HT1080 (cell line): ENCODE measurements around the gene PTPRD. TPM values are rescaled to one million over a fixed set of nuclear protein-coding genes. Genes with fewer than 3 reads are reported as not detected.
A peak's percentile ranks its signal among the peaks of the same experiment; 100 is the strongest.

Experiments used
- DNase-seq: peaks from one replicate; pipeline ENCODE4 v3.0.0-alpha.2; 2015; ENCODE audit warnings: low read depth
- total RNA-seq: library from RNA; depleted of rRNA; stranded (reverse); fragments of >200 nt; shearing (Covaris generic); gene quantifications from 2 replicates; pipeline ENCODE4 v1.2.3, GENCODE V29; 2014

PTPRD gene
- total RNA-seq, 1 experiment from 2014 or later = 9.6 TPM

- no peak for DNase-seq
Observed at GRCh38 chr9:10173561-10173960, 439.2 kb downstream of the PTPRD start.

DNA sequence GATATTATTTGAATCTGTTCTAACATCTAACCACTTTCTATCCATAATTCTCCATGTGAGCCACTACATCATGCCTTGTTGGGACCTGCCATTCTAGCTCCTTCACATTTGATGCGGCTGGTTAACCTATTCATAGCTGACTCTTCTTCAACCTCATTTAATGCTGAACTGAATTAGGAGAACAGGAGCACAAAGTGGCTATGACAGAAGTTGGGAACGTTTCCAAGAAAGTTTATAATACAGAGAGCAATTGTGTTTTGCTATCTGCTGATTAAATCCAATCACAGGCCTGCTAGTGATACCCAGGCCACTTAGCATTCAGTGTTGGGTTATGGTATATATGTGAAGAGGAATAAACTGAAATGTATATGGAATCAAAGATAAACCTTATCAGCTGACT is 440.3 kb downstream of the PTPRD start:
- DNase-seq = no peak

GRCh38 chr9:10168241-10168640 is 444.6 kb downstream of the PTPRD start:
- DNase-seq = no peak

- peak; percentile 15 for DNase-seq
Observed at GRCh38 chr9:10148796-10149195, 464.0 kb downstream of the PTPRD start.

- no peak for DNase-seq
Observed at GRCh38 chr9:10146517-10147331, 466.1 kb downstream of the PTPRD start.

GRCh38 chr9:10144355-10144754 is 468.4 kb downstream of the PTPRD start:
- no peak for DNase-seq

DNA sequence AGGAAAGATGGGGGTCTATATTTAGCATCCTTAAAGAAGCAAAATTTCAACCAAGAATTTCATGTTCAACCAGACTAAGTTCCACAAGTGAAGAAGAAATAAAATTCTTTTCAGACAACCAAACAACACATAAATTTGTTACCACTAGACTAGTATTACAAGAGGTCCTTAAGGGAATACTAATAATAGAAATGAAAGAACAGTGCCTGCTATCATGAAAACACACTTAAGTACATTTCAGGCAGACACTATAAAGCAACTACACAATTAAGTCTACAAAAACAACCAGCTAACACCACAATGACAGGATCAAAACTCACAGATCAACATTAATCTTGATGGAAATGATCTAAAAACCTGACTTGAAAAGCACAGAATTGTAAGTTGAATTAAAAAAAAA is 477.2 kb downstream of the PTPRD start:
- no peak for DNase-seq

GRCh38 chr9:10134266-10134665 is 478.5 kb downstream of the PTPRD start:
- no peak for DNase-seq

DNA sequence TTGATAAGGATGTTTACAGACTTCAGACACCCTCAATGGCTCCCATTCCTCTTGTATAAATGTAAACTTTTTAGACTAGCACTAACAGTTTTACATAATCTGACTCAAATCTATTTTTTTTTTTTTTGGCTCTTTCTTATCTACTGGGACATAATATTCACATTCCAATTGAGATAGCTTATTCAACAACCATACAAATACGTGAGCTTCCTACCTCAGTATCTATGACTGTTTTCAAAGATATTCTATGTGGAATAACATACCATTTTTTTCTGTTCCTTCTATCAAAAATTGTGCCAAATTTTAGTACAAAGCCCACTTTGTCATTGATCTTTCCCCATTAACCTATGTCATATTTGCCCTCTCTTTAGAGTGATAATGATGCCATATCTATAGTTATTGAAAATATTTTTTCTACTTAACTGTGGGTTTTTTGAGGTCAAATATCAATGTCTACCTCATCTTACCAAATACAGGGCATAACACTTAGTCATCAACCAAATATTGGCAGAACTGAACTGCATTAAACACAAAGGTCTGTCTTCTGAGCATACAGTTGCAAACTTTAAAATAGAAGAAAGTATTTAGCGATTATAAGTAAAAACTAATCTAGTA is 482.6 kb downstream of the PTPRD start:
- DNase-seq = peak; percentile 8

GRCh38 chr9:10127867-10128266 is 484.9 kb downstream of the PTPRD start:
- peak; percentile 39 for DNase-seq

DNA sequence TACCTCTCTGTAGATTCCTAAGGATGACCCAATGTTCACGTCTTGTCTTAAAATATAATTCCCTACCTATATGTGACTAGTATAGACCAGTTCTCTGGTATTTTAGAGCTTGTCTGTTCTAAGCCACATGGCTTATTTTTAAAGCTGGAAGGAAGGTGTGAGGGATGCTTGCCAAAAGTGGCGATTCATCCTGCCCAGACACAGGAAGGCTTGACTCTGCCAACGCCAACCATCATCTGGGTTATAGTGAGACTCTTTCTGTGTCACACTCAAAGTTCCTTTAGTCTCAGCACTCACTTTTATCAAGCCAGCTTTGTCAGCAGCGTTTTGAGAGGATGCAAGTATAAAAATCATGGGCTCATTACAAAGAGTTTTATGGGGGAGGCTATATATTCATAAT is 500.0 kb downstream of the PTPRD start:
- DNase-seq = peak; percentile 49

DNA sequence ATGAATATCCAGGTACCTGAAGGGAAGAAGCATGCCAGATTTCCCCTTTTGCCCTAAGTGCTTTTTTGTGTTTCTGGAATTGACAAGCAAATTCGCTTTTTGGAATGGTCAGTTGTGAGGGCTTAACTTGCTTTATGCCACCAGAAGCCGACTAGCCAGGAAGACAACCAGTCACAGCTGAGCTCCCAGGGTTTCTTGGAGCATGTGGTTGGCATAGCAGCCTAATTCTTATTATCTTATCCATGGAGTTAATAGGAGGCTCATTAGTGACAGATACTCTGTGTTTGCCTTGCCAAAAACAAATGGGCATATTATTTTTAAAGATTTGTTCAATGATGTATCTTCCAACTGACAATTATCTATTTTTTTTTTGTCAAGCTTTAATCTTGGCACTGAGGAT is 500.7 kb downstream of the PTPRD start:
- DNase-seq = no peak

- no peak for DNase-seq
Observed at GRCh38 chr9:10108815-10109214, 504.0 kb downstream of the PTPRD start.

GRCh38 chr9:10104774-10105173 is 508.0 kb downstream of the PTPRD start:
- DNase-seq = no peak

- no peak for DNase-seq
Observed at GRCh38 chr9:10095208-10095607, 517.6 kb downstream of the PTPRD start.

- DNase-seq = no peak
Observed at GRCh38 chr9:10094563-10094962, 518.2 kb downstream of the PTPRD start.

DNA sequence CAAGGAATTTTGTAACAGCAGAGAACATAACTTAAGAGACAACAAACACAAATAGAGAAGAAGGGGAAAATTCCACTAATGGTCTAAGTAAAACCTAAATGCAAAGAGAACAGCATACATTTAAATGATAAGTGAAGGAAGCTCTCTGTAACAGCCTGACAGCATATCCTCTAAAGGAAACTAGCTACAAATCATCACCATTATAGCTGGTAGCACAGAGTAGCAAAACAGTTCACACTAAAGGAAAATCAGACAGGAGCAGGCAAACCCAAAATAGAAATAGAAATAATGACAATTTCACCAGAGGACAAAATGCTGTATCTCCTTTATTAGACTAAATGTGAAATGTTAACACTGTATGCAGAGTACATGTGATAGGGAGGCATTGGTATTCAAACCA is 532.8 kb downstream of the PTPRD start:
- no peak for DNase-seq

DNA sequence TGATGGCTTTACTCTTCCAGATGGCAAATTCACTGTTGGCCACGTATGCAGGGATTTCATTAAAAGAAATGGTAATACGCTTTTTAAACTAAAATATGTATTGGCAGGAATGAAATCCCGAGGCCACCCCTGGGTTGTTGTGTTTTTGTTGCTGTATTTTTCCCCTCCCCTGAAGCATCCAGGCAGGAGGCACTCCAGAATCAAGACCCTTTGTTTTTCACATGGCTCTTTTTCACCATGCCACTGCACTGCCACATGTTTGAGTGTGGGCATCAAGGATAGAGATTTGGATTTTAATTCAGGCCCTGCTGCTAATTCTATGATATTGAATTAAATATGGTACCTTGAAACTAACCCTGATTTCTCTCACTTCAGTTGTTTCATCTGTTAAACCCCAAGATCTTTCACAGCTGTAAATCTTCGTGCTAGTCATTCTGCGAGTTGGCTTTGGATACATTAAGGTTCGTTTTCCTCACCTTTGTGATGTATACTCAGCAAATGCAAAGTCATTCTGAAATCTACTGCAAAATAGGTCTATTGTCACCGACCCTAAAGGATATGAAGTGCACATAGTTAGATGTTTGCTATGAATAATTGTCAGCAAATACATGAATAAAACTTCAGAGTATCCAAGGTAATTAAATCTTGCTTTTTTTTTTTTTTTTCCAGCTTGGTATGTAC is 533.4 kb downstream of the PTPRD start:
- no peak for DNase-seq

DNA sequence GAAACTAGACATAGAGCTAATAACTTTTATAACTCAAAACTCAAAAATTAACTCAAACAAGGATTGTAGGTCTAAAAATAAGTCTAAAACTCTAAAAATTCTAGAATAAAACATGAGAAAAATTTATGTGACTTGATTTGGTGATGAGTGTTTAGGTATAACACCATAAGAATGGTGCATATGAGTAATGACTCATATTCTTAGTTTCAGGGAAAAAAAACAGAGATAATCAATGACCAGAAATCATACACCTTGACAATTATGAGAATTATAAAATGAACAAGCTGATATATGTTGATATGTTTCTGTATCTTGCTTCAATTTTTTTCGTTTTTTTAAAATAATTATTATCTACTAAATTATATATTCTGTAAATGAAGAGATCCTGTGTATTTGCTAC is 541.2 kb downstream of the PTPRD start:
- no peak for DNase-seq

DNA sequence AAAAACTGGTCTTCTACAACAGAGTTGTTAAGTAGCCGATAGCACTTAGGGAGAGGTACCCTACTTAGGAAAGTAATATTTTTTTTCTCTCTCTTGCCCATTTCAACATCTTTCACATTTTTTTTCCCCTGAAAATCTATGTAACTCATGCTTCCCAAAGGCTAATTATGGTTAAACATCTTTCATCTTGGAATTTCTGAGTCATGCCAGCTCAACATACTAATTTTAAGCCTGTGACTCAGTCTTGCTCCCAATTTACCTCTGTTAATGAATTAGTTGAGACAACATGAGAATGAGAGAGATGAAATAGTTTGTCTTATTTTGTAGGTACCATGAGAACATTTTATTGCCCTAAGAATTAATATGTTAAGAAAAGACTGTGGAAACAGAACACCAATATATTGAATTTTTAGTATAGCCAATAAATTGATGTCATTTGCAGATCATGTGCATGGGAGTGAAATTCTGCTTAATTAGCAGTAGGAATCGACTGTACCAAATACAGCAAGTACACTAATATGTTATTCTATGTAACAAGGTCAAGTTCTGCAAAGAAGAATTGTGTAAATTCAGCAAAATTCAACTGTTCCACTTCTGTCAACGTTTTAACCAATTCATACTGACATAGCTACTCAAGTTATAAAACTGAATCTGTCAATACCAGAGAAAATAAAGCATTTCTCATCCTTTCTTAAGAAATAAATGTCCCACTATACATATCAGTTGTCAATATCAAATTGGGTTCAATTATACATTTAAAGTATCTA is 550.0 kb downstream of the PTPRD start:
- DNase-seq = peak; percentile 57

DNA sequence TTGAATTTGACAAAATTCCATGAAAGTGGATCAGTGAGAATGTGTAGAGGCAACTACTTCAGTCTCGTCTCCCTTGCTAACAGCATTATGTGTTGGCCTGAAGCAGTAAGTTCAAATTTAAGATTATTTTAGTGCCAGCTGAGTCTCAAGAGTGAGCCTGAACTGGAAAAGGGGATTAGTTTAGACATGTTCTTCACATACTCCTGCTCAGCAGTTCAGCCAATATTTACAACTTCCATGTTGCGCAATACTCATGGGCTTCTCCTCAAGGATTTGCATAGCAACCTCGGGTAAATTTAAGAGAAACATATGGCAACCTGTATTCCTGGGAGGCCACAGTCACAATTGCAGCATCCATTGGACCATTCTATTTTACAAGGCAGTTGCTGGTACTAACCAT is 553.8 kb downstream of the PTPRD start:
- peak; percentile 18 for DNase-seq
